Ovary (tissue), 3 donors: Measurements from ENCODE around the gene DNMBP.

ENCODE experiments used
- CTCF ChIP-seq, 3 donors: fragments of 450-650 bp in 2 of 3; fragments of 200-600 bp in 1 of 3; IDR thresholded peaks; one replicate each; pipeline versions ENCODE4 v1.5.1 to v1.8.0; 2016 to 2022; ENCODE audit warnings: antibody characterized with exemption in 3 of 3, mild to moderate bottlenecking in 1 of 3
- EP300 ChIP-seq: sonication (generic); formaldehyde crosslinking; IDR thresholded peaks from one replicate; pipeline ENCODE4 v1.6.1; 2017; ENCODE audit warnings: antibody characterized with exemption
- POLR2A ChIP-seq: fragments of 450-650 bp; IDR thresholded peaks from one replicate; pipeline ENCODE4 v1.6.1; 2017; ENCODE audit warnings: antibody characterized with exemption, mild to moderate bottlenecking, moderate library complexity
- donor health status: DM: no; HTN: no; CAD: no.

GRCh38 chr10:100038561-100039071, 28.9 kb upstream of the DNMBP start:
- no peak for TF ChIP-seq CTCF (IDR thresholded peaks at IDR 0.05)
- TF ChIP-seq POLR2A: no peak
- TF ChIP-seq EP300: no peak
